ENCODE results near the gene MGMT.

Gene MGMT

GRCh38 chr10:129704786-129705525 is 237.9 kb downstream of the MGMT start:
- Histone ChIP-seq H3K9ac (ENCODE audit: low read depth, low read length) (no peak overlapping the region), H3K4me1 (ENCODE audit: insufficient read depth, low read length) (no peaks in the 10 kb centered on the region), H3K9me3 (ENCODE audit: control insufficient read depth, insufficient read depth, low read length) (no peaks in the 10 kb centered on the region), H3K36me3 (ENCODE audit: insufficient read depth, low read length) (no peaks in the 10 kb centered on the region)

GRCh38 chr10:129705676-129706075 is 238.6 kb downstream of the MGMT start:
- Histone ChIP-seq H3K9me3 (ENCODE audit: control insufficient read depth, insufficient read depth, low read length) (no peaks in the 10 kb centered on the region), H3K4me1 (ENCODE audit: insufficient read depth, low read length) (no peaks in the 10 kb centered on the region), H3K9ac (ENCODE audit: low read depth, low read length) (no peak overlapping the region), H3K36me3 (ENCODE audit: insufficient read depth, low read length) (no peaks in the 10 kb centered on the region)

GRCh38 chr10:129706081-129706480 is 239.0 kb downstream of the MGMT start:
- no peaks in the 10 kb centered on the region for H3K9me3 ChIP-seq (ENCODE audit: control insufficient read depth, insufficient read depth, low read length)
- no peaks in the 10 kb centered on the region for H3K4me1 ChIP-seq (ENCODE audit: insufficient read depth, low read length)
- no peak overlapping the region for H3K9ac ChIP-seq (ENCODE audit: low read depth, low read length)
- H3K36me3 ChIP-seq (ENCODE audit: insufficient read depth, low read length): no peaks in the 10 kb centered on the region

- Histone ChIP-seq H3K9ac (ENCODE audit: low read depth, low read length) (no peak overlapping the region), H3K36me3 (ENCODE audit: insufficient read depth, low read length) (no peaks in the 10 kb centered on the region), H3K9me3 (ENCODE audit: control insufficient read depth, insufficient read depth, low read length) (no peaks in the 10 kb centered on the region), H3K4me1 (ENCODE audit: insufficient read depth, low read length) (no peaks in the 10 kb centered on the region)
These were observed 239.5 kb downstream of the MGMT start for GRCh38 chr10:129706523-129706922.

- H3K36me3 ChIP-seq (ENCODE audit: insufficient read depth, low read length): no peaks in the 10 kb centered on the region
- no peaks in the 10 kb centered on the region for H3K4me1 ChIP-seq (ENCODE audit: insufficient read depth, low read length)
These were observed 240.7 kb downstream of the MGMT start for GRCh38 chr10:129707406-129708388.

GRCh38 chr10:129709101-129709500 is 242.1 kb downstream of the MGMT start:
- no peaks in the 10 kb centered on the region for H3K9me3 ChIP-seq (ENCODE audit: control insufficient read depth, insufficient read depth, low read length)
- H3K9ac ChIP-seq (ENCODE audit: low read depth, low read length): no peak overlapping the region
- no peaks in the 10 kb centered on the region for H3K36me3 ChIP-seq (ENCODE audit: insufficient read depth, low read length)
- no peaks in the 10 kb centered on the region for H3K4me1 ChIP-seq (ENCODE audit: insufficient read depth, low read length)

More at GRCh38 chr10:129707406-129708388, 240.7 kb downstream of the MGMT start:
- H3K9me3 ChIP-seq (ENCODE audit: control insufficient read depth, insufficient read depth, low read length): no peaks in the 10 kb centered on the region
- H3K9ac ChIP-seq (ENCODE audit: low read depth, low read length): no peak overlapping the region

GRCh38 chr10:129709627-129710509 is 242.8 kb downstream of the MGMT start:
- Histone ChIP-seq H3K9me3 (ENCODE audit: control insufficient read depth, insufficient read depth, low read length) (no peaks in the 10 kb centered on the region), H3K36me3 (ENCODE audit: insufficient read depth, low read length) (no peaks in the 10 kb centered on the region), H3K9ac (ENCODE audit: low read depth, low read length) (no peak overlapping the region), H3K4me1 (ENCODE audit: insufficient read depth, low read length) (no peaks in the 10 kb centered on the region)

- Histone ChIP-seq H3K36me3 (ENCODE audit: insufficient read depth, low read length) (no peaks in the 10 kb centered on the region), H3K9ac (ENCODE audit: low read depth, low read length) (no peak overlapping the region), H3K9me3 (ENCODE audit: control insufficient read depth, insufficient read depth, low read length) (no peaks in the 10 kb centered on the region), H3K4me1 (ENCODE audit: insufficient read depth, low read length) (no peaks in the 10 kb centered on the region)
These were observed 243.4 kb downstream of the MGMT start for GRCh38 chr10:129710510-129710847.

GRCh38 chr10:129711291-129711690 is 244.2 kb downstream of the MGMT start:
- Histone ChIP-seq H3K4me1 (ENCODE audit: insufficient read depth, low read length) (no peaks in the 10 kb centered on the region), H3K36me3 (ENCODE audit: insufficient read depth, low read length) (no peaks in the 10 kb centered on the region), H3K9ac (ENCODE audit: low read depth, low read length) (no peak overlapping the region), H3K9me3 (ENCODE audit: control insufficient read depth, insufficient read depth, low read length) (no peaks in the 10 kb centered on the region)

GRCh38 chr10:129712000-129712399 is 245.0 kb downstream of the MGMT start:
- H3K4me1 ChIP-seq (ENCODE audit: insufficient read depth, low read length): no peaks in the 10 kb centered on the region
- H3K9ac ChIP-seq (ENCODE audit: low read depth, low read length): no peak overlapping the region
- H3K36me3 ChIP-seq (ENCODE audit: insufficient read depth, low read length): no peaks in the 10 kb centered on the region
- no peaks in the 10 kb centered on the region for H3K9me3 ChIP-seq (ENCODE audit: control insufficient read depth, insufficient read depth, low read length)

GRCh38 chr10:129713659-129714265 is 246.7 kb downstream of the MGMT start:
- Histone ChIP-seq H3K4me1 (ENCODE audit: insufficient read depth, low read length) (no peaks in the 10 kb centered on the region), H3K9me3 (ENCODE audit: control insufficient read depth, insufficient read depth, low read length) (no peaks in the 10 kb centered on the region), H3K9ac (ENCODE audit: low read depth, low read length) (no peak overlapping the region), H3K36me3 (ENCODE audit: insufficient read depth, low read length) (no peaks in the 10 kb centered on the region)

- Histone ChIP-seq H3K9me3 (ENCODE audit: control insufficient read depth, insufficient read depth, low read length) (no peaks in the 10 kb centered on the region), H3K4me1 (ENCODE audit: insufficient read depth, low read length) (no peaks in the 10 kb centered on the region), H3K36me3 (ENCODE audit: insufficient read depth, low read length) (no peaks in the 10 kb centered on the region), H3K9ac (ENCODE audit: low read depth, low read length) (no peak overlapping the region)
These were observed 248.8 kb downstream of the MGMT start for GRCh38 chr10:129715805-129716204.

GRCh38 chr10:129716211-129716681 is 249.2 kb downstream of the MGMT start:
- Histone ChIP-seq H3K9me3 (ENCODE audit: control insufficient read depth, insufficient read depth, low read length) (no peaks in the 10 kb centered on the region), H3K36me3 (ENCODE audit: insufficient read depth, low read length) (no peaks in the 10 kb centered on the region), H3K9ac (ENCODE audit: low read depth, low read length) (no peak overlapping the region), H3K4me1 (ENCODE audit: insufficient read depth, low read length) (no peaks in the 10 kb centered on the region)

GRCh38 chr10:129716881-129717280 is 249.8 kb downstream of the MGMT start:
- H3K9me3 ChIP-seq (ENCODE audit: control insufficient read depth, insufficient read depth, low read length): no peaks in the 10 kb centered on the region
- H3K9ac ChIP-seq (ENCODE audit: low read depth, low read length): no peak overlapping the region

More at GRCh38 chr10:129716881-129717280, 249.8 kb downstream of the MGMT start:
- H3K36me3 ChIP-seq (ENCODE audit: insufficient read depth, low read length): no peaks in the 10 kb centered on the region
- H3K4me1 ChIP-seq (ENCODE audit: insufficient read depth, low read length): no peaks in the 10 kb centered on the region
